AG09319 (cell line): ENCODE measurements around the gene FLRT2.

ENCODE experiments used
- DNase-seq: peaks from one replicate; pipeline ENCODE4 v3.0.0-alpha.2; 2010; ENCODE audit warnings: low read depth; ENCODE audit errors: extremely low read depth
- CTCF ChIP-seq: IDR thresholded peaks from 2 replicates; pipeline ENCODE4 v1.5.1; 2011; ENCODE audit warnings: low read depth, mild to moderate bottlenecking, inconsistent platforms, low read length, moderate library complexity

The FLRT2 gene

GRCh38 chr14:85575617-85575898, 45.6 kb downstream of the FLRT2 start:
- no peak for DNase-seq
- no peak for TF ChIP-seq CTCF

- peak; percentile 44 for DNase-seq
- TF ChIP-seq CTCF = no peak
Measured at GRCh38 chr14:85576218-85576617, 46.3 kb downstream of the FLRT2 start.

- no peak for TF ChIP-seq CTCF
- DNase-seq = no peak
Measured at GRCh38 chr14:85576848-85577542, 47.1 kb downstream of the FLRT2 start.

- TF ChIP-seq CTCF = no peak
- DNase-seq = no peak
Measured at GRCh38 chr14:85577543-85578114, 47.7 kb downstream of the FLRT2 start.

- no peak for DNase-seq
- TF ChIP-seq CTCF = no peak
Measured at GRCh38 chr14:85578357-85578756, 48.4 kb downstream of the FLRT2 start.

- TF ChIP-seq CTCF = no peak
- no peak for DNase-seq
Measured at GRCh38 chr14:85578930-85579329, 49.0 kb downstream of the FLRT2 start.

GRCh38 chr14:85579942-85580341, 50.0 kb downstream of the FLRT2 start:
- no peak for DNase-seq
- no peak for TF ChIP-seq CTCF
